Medulla oblongata (tissue), 1 donor: ENCODE results near the gene SND1.

Source experiments
- DNase-seq: peaks from one replicate; pipeline ENCODE4 v3.0.0-alpha.2; 2015; ENCODE audit errors: extremely low spot score

The SND1 gene

GRCh38 chr7:127799535-127800305 is 147.7 kb downstream of the SND1 start:
- no peak for DNase-seq

- DNase-seq, result no peak
These were observed 150.9 kb downstream of the SND1 start for GRCh38 chr7:127802845-127803244.

GRCh38 chr7:127803626-127804025 is 151.6 kb downstream of the SND1 start:
- DNase-seq, result no peak

- no peak for DNase-seq
These were observed 155.3 kb downstream of the SND1 start for GRCh38 chr7:127807340-127807739.

- no peak for DNase-seq
These were observed 155.8 kb downstream of the SND1 start for GRCh38 chr7:127807829-127808228.

- DNase-seq, result no peak
These were observed 157.3 kb downstream of the SND1 start for GRCh38 chr7:127809261-127809702.

- no peak for DNase-seq
These were observed 158.1 kb downstream of the SND1 start for GRCh38 chr7:127810113-127810512.

GRCh38 chr7:127810696-127811660 is 159.0 kb downstream of the SND1 start:
- DNase-seq, result no peak

GRCh38 chr7:127812540-127812939 is 160.5 kb downstream of the SND1 start:
- no peak for DNase-seq

GRCh38 chr7:127813991-127814541 is 162.1 kb downstream of the SND1 start:
- DNase-seq, result no peak

GRCh38 chr7:127815631-127816145 is 163.7 kb downstream of the SND1 start:
- no peak for DNase-seq

GRCh38 chr7:127816354-127817190 is 164.6 kb downstream of the SND1 start:
- DNase-seq, result no peak

GRCh38 chr7:127817466-127817865 is 165.5 kb downstream of the SND1 start:
- no peak for DNase-seq

GRCh38 chr7:127818306-127818705 is 166.3 kb downstream of the SND1 start:
- no peak for DNase-seq

- DNase-seq, result no peak
These were observed 168.2 kb downstream of the SND1 start for GRCh38 chr7:127819975-127820731.

- no peak for DNase-seq
These were observed 168.7 kb downstream of the SND1 start for GRCh38 chr7:127820732-127821085.

- DNase-seq, result no peak
These were observed 169.2 kb downstream of the SND1 start for GRCh38 chr7:127821146-127821545.

GRCh38 chr7:127822822-127823508 is 171.0 kb downstream of the SND1 start:
- no peak for DNase-seq

GRCh38 chr7:127824682-127825081 is 172.7 kb downstream of the SND1 start:
- DNase-seq, result no peak
